K562 (cell line): ENCODE data around the gene LIN28A. TPM values are rescaled to one million over a fixed set of nuclear protein-coding genes. Genes with fewer than 3 reads are reported as not detected.

Experiments
- ATF7 ChIP-seq: fragments of 450-650 bp; IDR thresholded peaks from 2 replicates; pipeline ENCODE4 v1.7.1; 2014; ENCODE audit warnings: mild to moderate bottlenecking, moderate library complexity
- CHCHD3 ChIP-seq: fragments of 250-450 bp; sonication (Bioruptor Pico); IDR thresholded peaks from 2 replicates; pipeline ENCODE4 v2.1.2; 2022; ENCODE audit warnings: mild to moderate bottlenecking
- CREBBP ChIP-seq: IDR thresholded peaks from one replicate; pipeline ENCODE4 v1.6.1; 2012; ENCODE audit warnings: low read depth, mild to moderate bottlenecking, control low read depth, inconsistent platforms, low read length
- GATAD2A ChIP-seq: fragments of 450-650 bp; IDR thresholded peaks from 2 replicates; pipeline ENCODE4 v1.6.1; 2017
- HMG20B ChIP-seq: fragments of 250-450 bp; sonication (Bioruptor Pico); IDR thresholded peaks from 2 replicates; pipeline ENCODE4 v1.5.0; 2021; ENCODE audit warnings: mild to moderate bottlenecking
- JUN ChIP-seq, 2 experiments: sonication (generic) in 1 of 2; formaldehyde crosslinking in 1 of 2; IDR thresholded peaks; 2 replicates each; pipeline versions ENCODE4 v1.6.1 to v1.8.0; 2012 to 2022; ENCODE audit warnings: borderline replicate concordance in 2 of 2, mild to moderate bottlenecking in 2 of 2, improper control_type of control experiment in 1 of 2, low read depth in 1 of 2, low read length in 1 of 2, missing genetic modification reagents in 1 of 2
- NFRKB ChIP-seq: fragments of 450-650 bp; IDR thresholded peaks from 2 replicates; pipeline ENCODE4 v1.6.1; 2016; ENCODE audit warnings: low read depth
- NFYB ChIP-seq: IDR thresholded peaks from 2 replicates; pipeline ENCODE4 v1.6.1; 2011; ENCODE audit warnings: mild to moderate bottlenecking, moderate library complexity; ENCODE audit not compliant: insufficient read length; ENCODE audit errors: extremely low read depth
- NONO ChIP-seq, 2 experiments: fragments of 200-400 bp in 1 of 2; fragments of 450-650 bp in 1 of 2; formaldehyde crosslinking in 1 of 2; IDR thresholded peaks; 2 replicates each; pipeline ENCODE4 v1.6.1; 2017; ENCODE audit warnings: low read depth in 2 of 2, mild to moderate bottlenecking in 2 of 2, moderate library complexity in 2 of 2, low read length in 1 of 2
- NR4A1 ChIP-seq, 2 experiments: fragments of 250-450 bp in 1 of 2; fragments of 450-650 bp in 1 of 2; sonication (Bioruptor Pico) in 1 of 2; IDR thresholded peaks; 2 replicates each; pipeline versions ENCODE4 v1.4.0 to v1.6.1; 2016 to 2020; ENCODE audit warnings: mild to moderate bottlenecking in 2 of 2, missing compliant biosample characterization in 1 of 2, missing genetic modification characterization in 1 of 2, moderate library complexity in 1 of 2
- PATZ1 ChIP-seq: fragments of 250-450 bp; sonication (Bioruptor Pico); IDR thresholded peaks from 2 replicates; pipeline ENCODE4 v1.5.0; 2020; ENCODE audit warnings: mild to moderate bottlenecking, borderline replicate concordance
- SMAD1 ChIP-seq: fragments of 150-350 bp; IDR thresholded peaks from 2 replicates; pipeline ENCODE4 v1.6.1; 2014; ENCODE audit warnings: low read length, low read depth; ENCODE audit not compliant: partially characterized antibody
- SREBF2 ChIP-seq: sonication (generic); formaldehyde crosslinking; IDR thresholded peaks from 2 replicates; pipeline ENCODE4 v1.4.0; 2020; ENCODE audit warnings: mild to moderate bottlenecking, missing genetic modification reagents
- TGIF2 ChIP-seq: sonication (generic); formaldehyde crosslinking; IDR thresholded peaks from 2 replicates; pipeline ENCODE4 v1.8.1; 2022; ENCODE audit warnings: mild to moderate bottlenecking, missing genetic modification reagents, moderate library complexity
- ZFP91 ChIP-seq: sonication (generic); formaldehyde crosslinking; IDR thresholded peaks from 2 replicates; pipeline ENCODE4 v1.8.0; 2022; ENCODE audit warnings: mild to moderate bottlenecking, missing genetic modification reagents
- polyA plus RNA-seq, 8 experiments: library from polyadenylated mRNA; depleted of rRNA in 4 of 8; stranded (reverse) in 5 of 8; unstranded in 3 of 8; fragments of >200 nt; fragmentation: Nextera tagmentation in 2 of 8; fragmentation: Illumina TruSeq in 1 of 8; extraction: Ambion mirVana in 2 of 8; extraction: Trizol in 1 of 8; gene quantifications; 2 replicates each; pipeline versions ENCODE4 v1.2.1 to v1.2.3, GENCODE V29; 2011 to 2014; ENCODE audit warnings: inconsistent platforms in 1 of 8, missing spikeins in 1 of 8
- total RNA-seq, 7 experiments: library from RNA; depleted of rRNA in 6 of 7; stranded (reverse); fragments of >200 nt in 6 of 7; fragmentation: Illumina TruSeq in 2 of 7; extraction: Trizol in 2 of 7; gene quantifications; 2 replicates each; pipeline versions ENCODE4 v1.2.1 to v1.2.3, GENCODE V29; 2011 to 2021; ENCODE audit warnings: low replicate concordance in 1 of 7
- TF ChIP-seq, protein P1 (sequence below): fragments of 250-450 bp; sonication (Bioruptor Pico); IDR thresholded peaks from 2 replicates; pipeline ENCODE4 v1.4.0; 2020
- TF ChIP-seq, protein P2 (sequence below): fragments of 450-650 bp; IDR thresholded peaks from one replicate; pipeline ENCODE4 v1.6.1; 2018; ENCODE audit warnings: mild to moderate bottlenecking, moderate library complexity; ENCODE audit not compliant: partially characterized antibody
- TF ChIP-seq, protein P3 (sequence below): fragments of 250-450 bp; sonication (Bioruptor Pico); IDR thresholded peaks from 2 replicates; pipeline ENCODE4 v1.9.0; 2021; ENCODE audit warnings: mild to moderate bottlenecking
- TF ChIP-seq, protein P4 (sequence below): fragments of 450-650 bp; formaldehyde crosslinking; conservative IDR thresholded peaks from 2 replicates; pipeline ENCODE4 v1.4.0; 2022; ENCODE audit warnings: mild to moderate bottlenecking, missing genetic modification characterization

LIN28A gene
- total and polyA plus RNA-seq, 9 of the 15 experiments (the other 6 are each of a cell fraction or from before 2014, with no cell fraction given), result 0.80 to 5.4 (median 3.9) TPM

- TF ChIP-seq ZFP91, result peak; percentile 83
- TF ChIP-seq, protein P1, sequence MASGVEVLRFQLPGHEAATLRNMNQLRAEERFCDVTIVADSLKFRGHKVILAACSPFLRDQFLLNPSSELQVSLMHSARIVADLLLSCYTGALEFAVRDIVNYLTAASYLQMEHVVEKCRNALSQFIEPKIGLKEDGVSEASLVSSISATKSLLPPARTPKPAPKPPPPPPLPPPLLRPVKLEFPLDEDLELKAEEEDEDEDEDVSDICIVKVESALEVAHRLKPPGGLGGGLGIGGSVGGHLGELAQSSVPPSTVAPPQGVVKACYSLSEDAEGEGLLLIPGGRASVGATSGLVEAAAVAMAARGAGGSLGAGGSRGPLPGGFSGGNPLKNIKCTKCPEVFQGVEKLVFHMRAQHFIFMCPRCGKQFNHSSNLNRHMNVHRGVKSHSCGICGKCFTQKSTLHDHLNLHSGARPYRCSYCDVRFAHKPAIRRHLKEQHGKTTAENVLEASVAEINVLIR (CRISPR knock-in tag), result peak; percentile 34; the same call in 1 of the 2 replicates
- TF ChIP-seq, protein P2, sequence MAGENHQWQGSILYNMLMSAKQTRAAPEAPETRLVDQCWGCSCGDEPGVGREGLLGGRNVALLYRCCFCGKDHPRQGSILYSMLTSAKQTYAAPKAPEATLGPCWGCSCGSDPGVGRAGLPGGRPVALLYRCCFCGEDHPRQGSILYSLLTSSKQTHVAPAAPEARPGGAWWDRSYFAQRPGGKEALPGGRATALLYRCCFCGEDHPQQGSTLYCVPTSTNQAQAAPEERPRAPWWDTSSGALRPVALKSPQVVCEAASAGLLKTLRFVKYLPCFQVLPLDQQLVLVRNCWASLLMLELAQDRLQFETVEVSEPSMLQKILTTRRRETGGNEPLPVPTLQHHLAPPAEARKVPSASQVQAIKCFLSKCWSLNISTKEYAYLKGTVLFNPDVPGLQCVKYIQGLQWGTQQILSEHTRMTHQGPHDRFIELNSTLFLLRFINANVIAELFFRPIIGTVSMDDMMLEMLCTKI, result no peak
- TF ChIP-seq CREBBP, result no peak
- TF ChIP-seq SMAD1, result no peak
- TF ChIP-seq TGIF2, result peak; percentile 100
- TF ChIP-seq NFYB, result no peak
- TF ChIP-seq, protein P3, sequence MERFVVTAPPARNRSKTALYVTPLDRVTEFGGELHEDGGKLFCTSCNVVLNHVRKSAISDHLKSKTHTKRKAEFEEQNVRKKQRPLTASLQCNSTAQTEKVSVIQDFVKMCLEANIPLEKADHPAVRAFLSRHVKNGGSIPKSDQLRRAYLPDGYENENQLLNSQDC (CRISPR knock-in tag), result no peak
- no peak for TF ChIP-seq HMG20B (CRISPR knock-in tag)
- TF ChIP-seq PATZ1 (CRISPR knock-in tag), result no peak
- TF ChIP-seq NFRKB, result no peak
- TF ChIP-seq NONO (IDR thresholded peaks at IDR 0.05; ENCODE audit: low read depth in 2 of 2, low read length in 1 of 2), result no peak
- TF ChIP-seq, protein P4, sequence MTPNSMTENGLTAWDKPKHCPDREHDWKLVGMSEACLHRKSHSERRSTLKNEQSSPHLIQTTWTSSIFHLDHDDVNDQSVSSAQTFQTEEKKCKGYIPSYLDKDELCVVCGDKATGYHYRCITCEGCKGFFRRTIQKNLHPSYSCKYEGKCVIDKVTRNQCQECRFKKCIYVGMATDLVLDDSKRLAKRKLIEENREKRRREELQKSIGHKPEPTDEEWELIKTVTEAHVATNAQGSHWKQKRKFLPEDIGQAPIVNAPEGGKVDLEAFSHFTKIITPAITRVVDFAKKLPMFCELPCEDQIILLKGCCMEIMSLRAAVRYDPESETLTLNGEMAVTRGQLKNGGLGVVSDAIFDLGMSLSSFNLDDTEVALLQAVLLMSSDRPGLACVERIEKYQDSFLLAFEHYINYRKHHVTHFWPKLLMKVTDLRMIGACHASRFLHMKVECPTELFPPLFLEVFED (CRISPR knock-in tag), result peak; percentile 82
- no peak for TF ChIP-seq GATAD2A
- no peak for TF ChIP-seq ATF7
- TF ChIP-seq SREBF2 (CRISPR knock-in tag), result peak; percentile 100
- TF ChIP-seq JUN (IDR thresholded peaks at IDR 0.05; ENCODE audit: borderline replicate concordance, low read depth, low read length), result peak; percentile 72; the same call in 1 of the 2 replicates
- TF ChIP-seq JUN (CRISPR knock-in tag; IDR thresholded peaks at IDR 0.05; ENCODE audit: borderline replicate concordance), result peak; percentile 99
- 0 out of 2 replicates have a peak, but pooled peaks have one; percentile 62 for TF ChIP-seq NR4A1 (CRISPR knock-in tag; IDR thresholded peaks at IDR 0.05)
- peak; percentile 90 for TF ChIP-seq NR4A1 (tag; IDR thresholded peaks at IDR 0.05)
- no peak for TF ChIP-seq CHCHD3 (CRISPR knock-in tag)
Observed at GRCh38 chr1:26408604-26409003, 2.0 kb upstream of the LIN28A start (continued).
